ENCODE results near the gene SERF1A. TPM values are rescaled to one million over a fixed set of nuclear protein-coding genes. Genes with fewer than 3 reads are reported as not detected.

SERF1A gene
- 0.47 and 0.59 TPM in 2 replicates for total RNA-seq

DNA sequence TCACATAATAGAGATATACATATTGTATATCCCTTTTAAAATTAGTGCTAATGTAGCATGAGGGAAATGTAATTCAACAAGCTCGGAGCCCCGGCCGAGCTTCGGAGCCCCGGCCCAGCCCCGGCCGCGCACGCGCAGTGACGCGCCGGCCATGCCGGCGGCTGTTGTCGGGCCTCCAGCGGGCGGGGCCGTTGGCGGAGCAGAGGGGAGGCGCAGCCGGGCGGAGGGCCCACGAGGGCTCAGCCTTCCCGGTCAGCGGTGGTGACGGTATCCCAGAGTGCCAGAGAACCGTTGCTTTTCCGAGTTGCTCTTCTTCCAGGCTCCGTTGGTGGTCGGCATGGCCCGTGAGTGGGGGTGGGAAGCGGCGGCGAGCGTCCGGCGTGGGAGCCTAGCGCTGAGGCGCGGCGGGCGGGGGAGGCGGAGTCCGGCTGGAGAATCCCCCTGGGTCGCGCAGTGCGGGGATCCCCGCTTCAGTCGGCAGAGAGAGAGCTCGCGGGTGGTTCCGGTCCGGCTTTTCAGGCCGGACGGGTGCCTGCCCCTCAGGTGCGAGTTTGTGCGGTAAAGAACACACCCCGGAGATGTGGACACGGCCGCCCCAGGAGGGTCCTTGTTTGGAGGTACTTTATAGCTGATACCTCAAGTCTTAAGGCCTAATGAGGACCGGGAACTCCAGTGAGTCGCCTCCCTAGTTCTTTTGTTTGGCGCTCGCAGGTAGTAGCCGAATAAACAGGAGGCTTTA, at the start of gene SERF1A:
Gene SERF1A (plus strand): TSS at position 137 of the 739 bp plus-strand sequence. CDS start 201 bp downstream, at position 338.

Other genes with a start within 250 kb of the SERF1A start
- 22.7 and 25.1 TPM in 2 replicates for gene SMN1, start 24.4 kb downstream of the SERF1A start, total RNA-seq
- gene NAIP, start 124.7 kb downstream of the SERF1A start, total RNA-seq, result 0.05 and 0.13 TPM in 2 replicates
- 18.2 and 18.3 TPM in 2 replicates for gene GTF2H2, start 167.0 kb downstream of the SERF1A start, total RNA-seq